Left ventricle myocardium inferior (tissue), 1 donor: Measurements from ENCODE around the gene PRIMPOL. TPM values are rescaled to one million over a fixed set of nuclear protein-coding genes. Genes with fewer than 3 reads are reported as not detected.

Source experiments
- DNase-seq: peaks from one replicate; pipeline ENCODE4 v3.0.0-alpha.2; 2020
- H3K27ac ChIP-seq: fragments of 200-600 bp; replicated peaks from 2 replicates; pipeline ENCODE4 v1.8.0; 2021
- H3K27me3 ChIP-seq: fragments of 200-600 bp; 2 replicates; pipeline ENCODE4 v1.8.0; 2021; ENCODE audit warnings: low read depth
- H3K36me3 ChIP-seq: fragments of 200-600 bp; 2 replicates; pipeline ENCODE4 v1.8.0; 2021
- H3K4me1 ChIP-seq: fragments of 200-600 bp; 2 replicates; pipeline ENCODE4 v1.8.0; 2021
- H3K4me3 ChIP-seq: fragments of 200-600 bp; 2 replicates; pipeline ENCODE4 v1.8.0; 2021; ENCODE audit warnings: mild to moderate bottlenecking, moderate library complexity
- H3K9me3 ChIP-seq: fragments of 200-600 bp; replicated peaks from 2 replicates; pipeline ENCODE4 v1.8.0; 2021
- CTCF ChIP-seq: fragments of 200-600 bp; IDR thresholded peaks from 2 replicates; pipeline ENCODE4 v1.8.0; 2021; ENCODE audit warnings: antibody characterized with exemption, mild to moderate bottlenecking, borderline replicate concordance
- intact Hi-C: fragments of 100-400 bp; cut with micrococcal nuclease; formaldehyde crosslinking; loops from one replicate; pipeline ENCODE4 v1.11.0; 2022
- total RNA-seq: library from RNA; stranded (reverse); fragmentation: NEBNext Ultra II Directional; extraction: Animal tissue kit (Norgen Biotek cat#: 25700); gene quantifications from one replicate; pipeline ENCODE4 v1.2.1, GENCODE V29; 2021
- donor health status: DM: no; HTN: yes; CAD: no; lungs with severe emphysema.

Gene PRIMPOL
- total RNA-seq, 1 donor from 2014 or later, result 10.6 TPM

- no peak for DNase-seq
- Histone ChIP-seq H3K9me3 (no peaks in the 10 kb centered on the region), H3K27me3 (no peaks in the 10 kb centered on the region), H3K4me3 (no peak overlapping the region), H3K36me3 (no peaks in the 10 kb centered on the region), H3K27ac (peak overlapping the region; percentile 98), H3K4me1 (peaks cover 88% of the 10 kb centered on the region)
- intact Hi-C loops, result no loop called here
- TF ChIP-seq CTCF, result no peak
Measured at GRCh38 chr4:184644553-184645307, 4.8 kb upstream of the PRIMPOL start.

- Histone ChIP-seq H3K9me3 (no peaks in the 10 kb centered on the region), H3K36me3 (no peaks in the 10 kb centered on the region), H3K4me3 (no peak overlapping the region), H3K27ac (peak overlapping the region; percentile 98), H3K27me3 (no peaks in the 10 kb centered on the region), H3K4me1 (peaks cover 87% of the 10 kb centered on the region)
- no peak for TF ChIP-seq CTCF
- DNase-seq, result no peak
- intact Hi-C loops, result no loop called here
Measured at GRCh38 chr4:184645904-184646610, 3.5 kb upstream of the PRIMPOL start.

GRCh38 chr4:184647266-184648053, 2.1 kb upstream of the PRIMPOL start:
- H3K36me3 ChIP-seq, result no peaks in the 10 kb centered on the region

GRCh38 chr4:184648054-184648312, 1.6 kb upstream of the PRIMPOL start:
- intact Hi-C loops, result no loop called here
- H3K4me1 ChIP-seq, result peaks cover 76% of the 10 kb centered on the region
- H3K36me3 ChIP-seq, result no peaks in the 10 kb centered on the region
- H3K9me3 ChIP-seq, result no peaks in the 10 kb centered on the region
- peak overlapping the region; percentile 98 for H3K27ac ChIP-seq
- H3K27me3 ChIP-seq, result no peaks in the 10 kb centered on the region
- peak overlapping the region; percentile 86 for H3K4me3 ChIP-seq
- DNase-seq, result no peak
- no peak for TF ChIP-seq CTCF

More at GRCh38 chr4:184647266-184648053, 2.1 kb upstream of the PRIMPOL start:
- Histone ChIP-seq H3K4me1 (peaks cover 81% of the 10 kb centered on the region), H3K27ac (peak overlapping the region; percentile 98), H3K4me3 (peak overlapping the region; percentile 86), H3K27me3 (no peaks in the 10 kb centered on the region), H3K9me3 (no peaks in the 10 kb centered on the region)
- TF ChIP-seq CTCF, result no peak
- intact Hi-C loops, result no loop called here
- DNase-seq, result no peak

- Histone ChIP-seq H3K36me3 (no peaks in the 10 kb centered on the region), H3K4me3 (peak overlapping the region; percentile 86), H3K9me3 (no peaks in the 10 kb centered on the region), H3K27ac (peak overlapping the region; percentile 98), H3K4me1 (peaks cover 71% of the 10 kb centered on the region), H3K27me3 (no peaks in the 10 kb centered on the region)
- intact Hi-C loops, result no loop called here
- peak; percentile 74 for DNase-seq
- TF ChIP-seq CTCF, result no peak
Measured at GRCh38 chr4:184648313-184649025, 1.1 kb upstream of the PRIMPOL start.
